ENCODE results near the gene RTTN. TPM values are rescaled to one million over a fixed set of nuclear protein-coding genes. Genes with fewer than 3 reads are reported as not detected.
A peak's percentile ranks its signal among the peaks of the same experiment; 100 is the strongest.
"Not testable (repeated sequence)": the region's sequence is repeated elsewhere in the genome, so short reads cannot be mapped to it uniquely, and the experiment has no call there.

The RTTN gene
- total RNA-seq, 1 experiment from 2014 or later = 22.8 TPM

- no peaks in the 10 kb centered on the region for H3K36me3 ChIP-seq
- no peak for DNase-seq
- no peak overlapping the region for H3K4me3 ChIP-seq
- no peak overlapping the region for H3K27ac ChIP-seq
- no peaks in the 10 kb centered on the region for H3K4me1 ChIP-seq
- no peaks in the 10 kb centered on the region for H3K9me3 ChIP-seq (replicated peaks)
- H3K27me3 ChIP-seq = no peaks in the 10 kb centered on the region
Measured at GRCh38 chr18:69985239-69985638, 220.2 kb downstream of the RTTN start.

- Histone ChIP-seq H3K27ac (no peak overlapping the region), H3K27me3 (no peaks in the 10 kb centered on the region), H3K9me3 (replicated peaks) (no peaks in the 10 kb centered on the region), H3K4me3 (no peak overlapping the region), H3K4me1 (no peaks in the 10 kb centered on the region), H3K36me3 (no peaks in the 10 kb centered on the region)
- DNase-seq = no peak
Measured at GRCh38 chr18:69982417-69982816, 223.1 kb downstream of the RTTN start.

- Histone ChIP-seq H3K27ac (no peak overlapping the region), H3K9me3 (replicated peaks) (no peaks in the 10 kb centered on the region), H3K36me3 (no peaks in the 10 kb centered on the region), H3K4me3 (no peak overlapping the region), H3K4me1 (no peaks in the 10 kb centered on the region), H3K27me3 (no peaks in the 10 kb centered on the region)
- DNase-seq = no peak
Measured at GRCh38 chr18:69981948-69982347, 223.5 kb downstream of the RTTN start.

- Histone ChIP-seq H3K9me3 (replicated peaks) (no peaks in the 10 kb centered on the region), H3K27me3 (no peaks in the 10 kb centered on the region), H3K27ac (no peak overlapping the region), H3K4me3 (no peak overlapping the region), H3K36me3 (no peaks in the 10 kb centered on the region), H3K4me1 (no peaks in the 10 kb centered on the region)
- DNase-seq = no peak
Measured at GRCh38 chr18:69980982-69981804, 224.3 kb downstream of the RTTN start.

GRCh38 chr18:69980509-69980908, 225.0 kb downstream of the RTTN start:
- Histone ChIP-seq H3K4me1 (no peaks in the 10 kb centered on the region), H3K9me3 (replicated peaks) (no peaks in the 10 kb centered on the region), H3K36me3 (no peaks in the 10 kb centered on the region), H3K27ac (no peak overlapping the region), H3K27me3 (no peaks in the 10 kb centered on the region), H3K4me3 (no peak overlapping the region)
- DNase-seq = no peak

- no peaks in the 10 kb centered on the region for H3K9me3 ChIP-seq (replicated peaks)
- H3K4me1 ChIP-seq = no peaks in the 10 kb centered on the region
- no peak overlapping the region for H3K27ac ChIP-seq
- peak; percentile 4 to 6 for DNase-seq
- H3K36me3 ChIP-seq = no peaks in the 10 kb centered on the region
- H3K4me3 ChIP-seq = no peak overlapping the region
- no peaks in the 10 kb centered on the region for H3K27me3 ChIP-seq
Measured at GRCh38 chr18:69978732-69979715, 226.5 kb downstream of the RTTN start.

GRCh38 chr18:69975294-69975693, 230.2 kb downstream of the RTTN start:
- not testable (repeated sequence) for H3K36me3 ChIP-seq; H3K9me3 ChIP-seq (replicated peaks); H3K4me3 ChIP-seq; H3K4me1 ChIP-seq; H3K27me3 ChIP-seq; H3K27ac ChIP-seq; DNase-seq

- H3K4me3 ChIP-seq = no peak overlapping the region
- H3K27ac ChIP-seq = no peak overlapping the region
- H3K36me3 ChIP-seq = no peaks in the 10 kb centered on the region
- H3K9me3 ChIP-seq (replicated peaks) = no peaks in the 10 kb centered on the region
- H3K4me1 ChIP-seq = no peaks in the 10 kb centered on the region
- DNase-seq = no peak
- H3K27me3 ChIP-seq = no peaks in the 10 kb centered on the region
Measured at GRCh38 chr18:69974365-69974764, 231.1 kb downstream of the RTTN start.

GRCh38 chr18:69969491-69969890, 236.0 kb downstream of the RTTN start:
- Histone ChIP-seq H3K27ac (no peak overlapping the region), H3K4me3 (no peak overlapping the region), H3K27me3 (no peaks in the 10 kb centered on the region), H3K36me3 (no peaks in the 10 kb centered on the region), H3K9me3 (replicated peaks) (no peaks in the 10 kb centered on the region), H3K4me1 (no peaks in the 10 kb centered on the region)
- DNase-seq = no peak

GRCh38 chr18:69968039-69968438, 237.4 kb downstream of the RTTN start:
- no peaks in the 10 kb centered on the region for H3K27me3 ChIP-seq
- H3K4me1 ChIP-seq = no peaks in the 10 kb centered on the region
- DNase-seq = peak; percentile 14 to 42
- H3K36me3 ChIP-seq = no peaks in the 10 kb centered on the region
- H3K4me3 ChIP-seq = no peak overlapping the region
- no peak overlapping the region for H3K27ac ChIP-seq
- no peaks in the 10 kb centered on the region for H3K9me3 ChIP-seq (replicated peaks)

- no peak overlapping the region for H3K4me3 ChIP-seq
Measured at GRCh38 chr18:69963196-69963595, 242.3 kb downstream of the RTTN start.

GRCh38 chr18:69961718-69962117, 243.8 kb downstream of the RTTN start:
- no peaks in the 10 kb centered on the region for H3K27me3 ChIP-seq
- no peaks in the 10 kb centered on the region for H3K4me1 ChIP-seq
- H3K36me3 ChIP-seq = no peaks in the 10 kb centered on the region
- H3K9me3 ChIP-seq (replicated peaks) = no peaks in the 10 kb centered on the region
- no peak overlapping the region for H3K4me3 ChIP-seq
- no peak overlapping the region for H3K27ac ChIP-seq
- DNase-seq = no peak

More at GRCh38 chr18:69963196-69963595, 242.3 kb downstream of the RTTN start:
- no peaks in the 10 kb centered on the region for H3K27me3 ChIP-seq
- no peak overlapping the region for H3K27ac ChIP-seq
- no peaks in the 10 kb centered on the region for H3K4me1 ChIP-seq
- DNase-seq = no peak
- no peaks in the 10 kb centered on the region for H3K36me3 ChIP-seq
- no peaks in the 10 kb centered on the region for H3K9me3 ChIP-seq (replicated peaks)

GRCh38 chr18:69958422-69958821, 247.1 kb downstream of the RTTN start:
- no peak overlapping the region for H3K27ac ChIP-seq
- H3K4me3 ChIP-seq = no peak overlapping the region
- no peaks in the 10 kb centered on the region for H3K36me3 ChIP-seq
- H3K27me3 ChIP-seq = no peaks in the 10 kb centered on the region
- no peak for DNase-seq
- no peaks in the 10 kb centered on the region for H3K4me1 ChIP-seq
- no peaks in the 10 kb centered on the region for H3K9me3 ChIP-seq (replicated peaks)

GRCh38 chr18:69957747-69958146, 247.7 kb downstream of the RTTN start:
- Histone ChIP-seq H3K36me3 (no peaks in the 10 kb centered on the region), H3K9me3 (replicated peaks) (no peaks in the 10 kb centered on the region), H3K4me1 (no peaks in the 10 kb centered on the region), H3K27me3 (no peaks in the 10 kb centered on the region), H3K4me3 (no peak overlapping the region), H3K27ac (no peak overlapping the region)
- no peak for DNase-seq
